CD14-positive monocyte (primary cell): ENCODE results near the gene GRN. TPM values are rescaled to one million over a fixed set of nuclear protein-coding genes. Genes with fewer than 3 reads are reported as not detected.

Source experiments
- DNase-seq, 3 donors: peaks; one replicate each; pipeline ENCODE4 v3.0.0-alpha.2; 2011 to 2022
- H2AFZ ChIP-seq: 2 replicates; pipeline ENCODE4 v1.6.0; 2012; ENCODE audit warnings: mild to moderate bottlenecking, low read depth, low read length, inconsistent platforms; ENCODE audit not compliant: insufficient read depth, poor library complexity, severe bottlenecking
- H3K27ac ChIP-seq, 2 donors: 1 replicate in 1 of 2; 2 replicates in 1 of 2; pipeline ENCODE4 v1.5.1; 2012 to 2013; ENCODE audit warnings: low read length in 2 of 2, control low read depth in 1 of 2, inconsistent platforms in 1 of 2, low read depth in 1 of 2, mild to moderate bottlenecking in 1 of 2
- H3K27me3 ChIP-seq, 2 donors: one replicate each; pipeline versions ENCODE4 v1.6.0 to v1.6.1; 2011 to 2013; ENCODE audit warnings: low read length in 2 of 2; ENCODE audit not compliant: control insufficient read depth in 2 of 2, insufficient read depth in 2 of 2
- H3K36me3 ChIP-seq, 2 donors: replicated peaks in 1 of 2; 1 replicate in 1 of 2; 2 replicates in 1 of 2; pipeline versions ENCODE4 v1.5.1 to v1.6.1; 2012 to 2013; ENCODE audit warnings: low read length in 2 of 2, control low read depth in 1 of 2, inconsistent platforms in 1 of 2, mild to moderate bottlenecking in 1 of 2; ENCODE audit not compliant: insufficient read depth in 2 of 2, control insufficient read depth in 1 of 2
- H3K4me1 ChIP-seq, 2 donors: 1 replicate in 1 of 2; 2 replicates in 1 of 2; pipeline versions ENCODE4 v1.5.1 to v1.6.1; 2012 to 2013; ENCODE audit warnings: low read length in 2 of 2, control low read depth in 1 of 2, inconsistent platforms in 1 of 2, mild to moderate bottlenecking in 1 of 2, moderate library complexity in 1 of 2; ENCODE audit not compliant: insufficient read depth in 2 of 2, control insufficient read depth in 1 of 2
- H3K4me2 ChIP-seq: replicated peaks from 2 replicates; pipeline ENCODE3; 2012; ENCODE audit warnings: low read length, moderate library complexity, mild to moderate bottlenecking; ENCODE audit not compliant: poor library complexity, severe bottlenecking; ENCODE audit errors: extremely low read depth
- H3K4me3 ChIP-seq, 3 experiments: fragments of 200-600 bp in 1 of 3; sonication (generic) in 1 of 3; replicated peaks in 1 of 3; 1 replicate in 2 of 3; 2 replicates in 1 of 3; pipeline ENCODE4 v1.5.1; 2011 to 2013; ENCODE audit warnings: low read length in 3 of 3, mild to moderate bottlenecking in 3 of 3, control low read depth in 2 of 3, low read depth in 2 of 3, inconsistent platforms in 1 of 3, moderate library complexity in 1 of 3
- H3K79me2 ChIP-seq: 2 replicates; pipeline ENCODE4 v1.6.0; 2012; ENCODE audit warnings: mild to moderate bottlenecking, control low read depth, inconsistent platforms, low read length, moderate library complexity; ENCODE audit not compliant: insufficient read depth
- H3K9ac ChIP-seq: 2 replicates; pipeline ENCODE4 v1.6.0; 2017; ENCODE audit warnings: low read length, mild to moderate bottlenecking; ENCODE audit not compliant: insufficient read depth, poor library complexity, severe bottlenecking
- H3K9me3 ChIP-seq, 2 donors: replicated peaks in 1 of 2; 1 replicate in 1 of 2; 2 replicates in 1 of 2; pipeline versions ENCODE4 v1.5.1 to v1.6.1; 2012 to 2013; ENCODE audit warnings: low read length in 2 of 2, control low read depth in 1 of 2; ENCODE audit not compliant: control insufficient read depth in 1 of 2, insufficient read depth in 1 of 2
- H4K20me1 ChIP-seq: 2 replicates; pipeline ENCODE4 v1.6.0; 2012; ENCODE audit warnings: mild to moderate bottlenecking, low read length, control low read depth, moderate library complexity; ENCODE audit not compliant: insufficient read depth
- H3K27ac Mint-ChIP-seq, 7 donors: one replicate each; pipeline ENCODE4 v1.8.0; 2020; ENCODE audit warnings: mild to moderate bottlenecking in 7 of 7, mixed read lengths in 7 of 7, moderate library complexity in 6 of 7, inconsistent platforms in 2 of 7
- H3K27me3 Mint-ChIP-seq, 3 donors: one replicate each; pipeline ENCODE4 v1.8.0; 2021 to 2022; ENCODE audit warnings: low read depth in 3 of 3, mild to moderate bottlenecking in 3 of 3, mixed read lengths in 3 of 3, moderate library complexity in 3 of 3, inconsistent platforms in 1 of 3
- H3K36me3 Mint-ChIP-seq, 2 donors: one replicate each; pipeline ENCODE4 v1.8.0; 2020; ENCODE audit warnings: mixed read lengths in 2 of 2, inconsistent platforms in 1 of 2, mild to moderate bottlenecking in 1 of 2
- H3K4me1 Mint-ChIP-seq: one replicate; pipeline ENCODE4 v1.8.0; 2020; ENCODE audit warnings: mild to moderate bottlenecking, mixed read lengths
- H3K4me3 Mint-ChIP-seq, 2 donors: one replicate each; pipeline ENCODE4 v1.8.0; 2020; ENCODE audit warnings: mild to moderate bottlenecking in 2 of 2, mixed read lengths in 2 of 2, moderate library complexity in 1 of 2
- H3K9me3 Mint-ChIP-seq, 7 donors: one replicate each; pipeline ENCODE4 v1.8.0; 2020 to 2022; ENCODE audit warnings: mixed read lengths in 7 of 7, mild to moderate bottlenecking in 6 of 7, moderate library complexity in 6 of 7, inconsistent platforms in 2 of 7
- CTCF ChIP-seq: fragments of 200-600 bp; IDR thresholded peaks from one replicate; pipeline ENCODE4 v1.8.0; 2022; ENCODE audit warnings: antibody characterized with exemption, mild to moderate bottlenecking
- WGBS: methylation state at CpG from one replicate; pipeline ENCODE4 v1.1.5; 2013; ENCODE audit warnings: missing lambda C conversion rate; ENCODE audit not compliant: insufficient coverage; 5-methylcytosine and 5-hydroxymethylcytosine counted together
- intact Hi-C, 2 donors: fragments of 100-400 bp; cut with micrococcal nuclease; formaldehyde crosslinking; loops; one replicate each; pipeline versions ENCODE4 v1.15.0 to v1.15.1; 2023
- polyA plus RNA-seq, 3 donors: library from polyadenylated mRNA; depleted of rRNA in 1 of 3; unstranded in 2 of 3; stranded (reverse) in 1 of 3; fragments of 300-500 nt in 2 of 3; fragments of >200 nt in 1 of 3; fragmentation: Illumina TruSeq in 2 of 3; gene quantifications; 1 replicate in 2 of 3; 2 replicates in 1 of 3; pipeline ENCODE4 v1.2.3, GENCODE V29; 2012 to 2021

The GRN gene
- polyA plus RNA-seq, 3 donors = 1,303 to 1,960 (median 1,361) TPM

GRCh38 chr17:44315760-44316731, 29.1 kb upstream of the GRN start:
- no peak for TF ChIP-seq CTCF
- Histone ChIP-seq H3K4me2 (peak overlapping the region; percentile 32), H4K20me1 (no peaks in the 10 kb centered on the region), H2AFZ (no peak overlapping the region), H3K27ac (no peak overlapping the region), H3K4me3 (no peak overlapping the region), H3K9me3 (peaks cover 4 to 19% of the 10 kb centered on the region in 2 donors), H3K9ac (no peak overlapping the region), H3K36me3 (peaks cover 15 to 19% of the 10 kb centered on the region in 2 donors), H3K27me3 (peaks cover 29 to 56% of the 10 kb centered on the region in 2 donors), H3K79me2 (no peaks in the 10 kb centered on the region), H3K4me1 (peaks cover 5 to 14% of the 10 kb centered on the region in 2 donors)
- H3K27ac Mint-ChIP-seq = peak overlapping the region in 2 of 7 donors; percentile 8 to 32
- H3K27me3 Mint-ChIP-seq = peaks cover 53 to 63% (median 56%) of the 10 kb centered on the region in 3 donors
- intact Hi-C loops = loop anchor here in 1 of 2 donors (5.0 kb wide), 1 partner anchor 36 kb away; no protein-coding TSS in a partner anchor
- WGBS = 13% methylated on average over 37 of the region's 38 CpGs
- DNase-seq = no peak
- H3K4me1 Mint-ChIP-seq = peaks cover 14% of the 10 kb centered on the region
- H3K36me3 Mint-ChIP-seq = peaks cover 26 to 33% of the 10 kb centered on the region in 2 donors
- H3K9me3 Mint-ChIP-seq = peaks cover 3 to 20% (median 14%) of the 10 kb centered on the region in 7 donors
- H3K4me3 Mint-ChIP-seq = peak overlapping the region; percentile 44 to 68

DNA sequence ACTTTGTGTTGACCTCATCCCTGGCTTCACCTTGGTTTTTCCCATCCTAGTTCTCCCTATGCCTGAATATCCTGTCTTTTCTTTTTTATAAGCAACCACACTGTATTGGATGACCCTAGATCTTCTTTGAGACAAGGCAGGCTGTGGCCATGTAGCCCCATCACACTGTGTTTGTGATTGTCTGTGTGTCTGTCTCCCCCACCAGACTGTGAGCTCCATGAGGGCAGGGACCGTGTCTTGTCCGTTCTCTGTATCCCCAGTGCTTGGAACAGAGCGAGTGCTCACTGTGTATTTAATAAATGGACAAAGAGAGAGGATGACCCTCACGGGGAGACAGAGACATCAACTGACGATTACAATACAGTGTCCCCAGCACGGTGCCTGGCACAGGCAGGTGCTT, 27.6 kb upstream of the GRN start:
- no peak for TF ChIP-seq CTCF
- H3K36me3 Mint-ChIP-seq = peaks cover 41 to 45% of the 10 kb centered on the region in 2 donors
- Histone ChIP-seq H3K79me2 (no peaks in the 10 kb centered on the region), H3K4me3 (no peak overlapping the region), H3K36me3 (peaks cover 27 to 34% of the 10 kb centered on the region in 2 donors), H3K4me1 (peaks cover 5 to 14% of the 10 kb centered on the region in 2 donors), H2AFZ (no peak overlapping the region), H3K27me3 (peaks cover 29 to 56% of the 10 kb centered on the region in 2 donors), H3K9ac (no peak overlapping the region), H3K9me3 (peaks cover 4 to 19% of the 10 kb centered on the region in 2 donors), H3K4me2 (no peak overlapping the region), H4K20me1 (no peaks in the 10 kb centered on the region), H3K27ac (no peak overlapping the region)
- no peak overlapping the region for H3K27ac Mint-ChIP-seq
- intact Hi-C loops = loop anchor here in 1 of 2 donors (5.0 kb wide), 1 partner anchor 35 kb away; no protein-coding TSS in a partner anchor
- H3K9me3 Mint-ChIP-seq = peaks cover 3 to 20% (median 14%) of the 10 kb centered on the region in 7 donors
- peaks cover 14% of the 10 kb centered on the region for H3K4me1 Mint-ChIP-seq
- peaks cover 49 to 56% (median 56%) of the 10 kb centered on the region in 3 donors for H3K27me3 Mint-ChIP-seq
- WGBS = 90% methylated on average over 3 of the region's 6 CpGs
- DNase-seq = no peak
- peak overlapping the region in 1 of 2 donors; percentile 68 for H3K4me3 Mint-ChIP-seq
